Glomerular visceral epithelial cell (primary cell): ENCODE measurements around the gene CCR9.

Experiments
- DNase-seq: peaks from one replicate; pipeline ENCODE4 v3.0.0-alpha.2; 2016; ENCODE audit errors: extremely low spot score

The CCR9 gene

DNA sequence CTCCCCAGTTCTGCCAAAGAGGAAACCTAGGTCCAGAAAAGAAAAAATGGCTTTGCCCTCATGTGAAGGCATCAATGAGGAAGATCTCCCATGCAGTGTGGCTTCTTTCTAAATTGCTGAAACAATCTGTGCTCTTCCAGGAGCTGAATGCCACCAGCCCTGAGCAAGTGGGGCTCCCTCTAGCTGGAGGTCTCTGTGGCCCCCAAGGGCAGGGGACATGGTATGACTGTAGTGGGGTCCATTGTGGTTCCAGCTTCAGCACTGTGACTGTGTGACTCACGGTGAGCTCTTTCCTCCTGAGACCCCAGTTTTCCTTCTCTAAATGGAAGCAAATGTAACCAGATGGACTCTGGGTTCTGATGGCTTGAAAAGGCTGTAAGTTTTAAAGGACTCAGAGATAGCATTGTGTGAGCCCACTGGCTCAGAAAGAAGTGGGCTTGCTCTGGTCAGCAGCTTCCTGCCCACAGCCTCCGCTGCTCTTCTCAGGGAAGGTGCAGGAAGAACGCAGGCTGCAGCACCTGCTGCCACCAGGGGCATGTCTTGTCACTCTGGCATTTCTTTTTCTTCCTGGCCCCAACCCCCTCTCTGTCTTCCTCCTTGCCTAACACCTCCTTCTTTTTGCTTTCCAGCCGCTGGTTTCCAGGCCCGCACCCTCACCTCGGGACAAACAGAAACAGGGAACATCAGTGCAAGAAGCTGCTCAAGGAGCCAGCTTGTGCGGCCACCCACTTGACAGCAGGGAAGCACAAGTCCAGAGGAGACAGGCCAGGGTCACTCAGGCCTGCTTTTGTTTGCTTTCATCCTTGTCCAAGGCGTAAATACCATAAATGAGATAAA, 51.1 kb downstream of the CCR9 start:
- no peak for DNase-seq

DNA sequence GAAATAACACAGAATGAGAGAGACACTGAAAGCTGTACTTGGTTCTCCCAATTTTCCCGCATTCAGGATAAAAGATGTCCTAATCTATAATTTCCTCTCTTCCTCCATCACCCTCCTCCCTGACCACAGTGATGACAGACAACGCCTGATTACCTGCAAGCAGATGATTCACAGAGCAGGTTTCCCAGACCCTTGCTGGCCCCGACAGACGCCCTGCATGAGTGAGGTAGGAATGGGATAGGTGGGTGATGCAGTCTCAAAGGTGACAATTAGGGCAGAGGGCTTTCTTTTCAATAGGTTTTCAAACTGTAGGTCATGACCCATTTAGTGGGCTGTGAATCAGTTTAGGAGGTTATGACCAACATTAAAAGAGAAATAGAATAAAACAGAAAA, 51.7 kb downstream of the CCR9 start:
- no peak for DNase-seq

DNA sequence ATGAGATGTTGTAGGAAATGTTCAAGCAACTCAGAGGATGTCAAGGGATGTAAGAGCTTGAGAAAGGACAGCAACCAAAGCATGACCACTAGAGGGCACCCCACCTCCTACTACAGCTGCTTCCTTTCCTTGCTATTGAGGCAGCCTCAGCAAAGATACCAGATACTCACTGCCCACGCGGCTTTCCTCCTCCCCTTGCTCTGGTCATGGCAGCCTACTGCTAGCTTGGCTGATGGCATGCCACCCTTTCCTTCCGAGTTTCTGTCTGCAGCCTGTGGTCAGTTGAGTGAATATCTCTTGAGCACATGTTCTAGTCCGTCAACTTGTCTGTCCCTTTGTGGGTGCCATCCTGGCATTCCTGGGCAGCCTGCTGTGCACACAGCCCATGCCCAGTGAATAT, 52.5 kb downstream of the CCR9 start:
- peak; percentile 79 for DNase-seq

DNA sequence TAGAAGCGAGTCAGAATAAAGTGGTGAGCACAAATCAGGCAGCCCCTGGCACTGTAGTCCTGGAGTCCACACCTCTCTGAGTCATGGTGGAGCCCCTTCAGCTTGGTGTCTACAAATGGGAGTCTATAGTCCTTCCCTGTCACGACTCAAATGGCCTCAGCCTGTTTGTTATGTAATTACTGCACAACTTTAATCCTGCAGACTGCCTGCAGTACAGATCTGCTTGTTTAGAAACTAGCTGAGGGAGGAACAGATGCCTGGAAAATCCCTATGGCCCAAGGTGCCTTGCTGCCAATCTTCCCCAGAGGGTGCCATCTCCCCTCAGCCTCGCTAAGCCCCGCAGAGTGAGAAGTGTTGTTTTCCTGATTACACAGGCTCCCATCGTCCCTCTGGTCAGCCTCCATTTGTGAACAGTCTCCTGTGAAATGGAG, 53.0 kb downstream of the CCR9 start:
- no peak for DNase-seq

DNA sequence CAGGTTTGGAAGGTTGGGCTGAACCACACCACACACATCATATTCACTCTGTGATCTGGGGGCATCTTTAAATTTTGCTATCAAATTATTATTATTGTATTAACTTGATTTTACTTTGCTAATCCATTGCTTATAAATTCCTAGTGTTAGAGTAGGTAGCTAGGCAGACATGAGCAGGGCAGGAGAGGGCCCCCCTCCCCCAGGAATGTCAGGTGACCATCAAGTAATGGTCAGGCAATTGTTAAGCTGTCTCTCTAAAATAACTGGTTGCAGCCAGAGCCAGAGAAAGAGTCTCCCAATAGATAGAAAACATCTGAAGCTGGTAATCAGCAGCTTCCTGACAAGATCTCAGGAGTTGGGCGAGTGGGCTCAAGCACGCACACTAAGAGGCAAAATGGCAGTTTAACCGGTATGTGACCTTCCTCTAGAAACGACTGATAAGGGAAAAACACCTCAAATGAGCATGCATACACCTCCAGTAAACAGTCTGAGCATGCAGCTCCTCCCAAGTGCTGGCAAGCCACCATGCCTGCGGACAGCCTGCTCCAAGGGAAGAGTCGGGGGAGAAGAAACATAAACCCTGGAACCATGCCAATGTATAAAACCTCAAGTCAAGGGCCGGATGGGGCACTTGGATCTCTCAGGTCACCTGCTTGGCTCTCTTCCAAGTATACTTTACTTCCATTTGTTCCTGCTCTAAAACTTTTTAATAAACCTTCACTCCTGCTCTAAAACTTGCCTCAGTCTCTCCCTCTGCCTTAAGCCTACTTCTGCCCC, 53.8 kb downstream of the CCR9 start:
- DNase-seq: no peak

DNA sequence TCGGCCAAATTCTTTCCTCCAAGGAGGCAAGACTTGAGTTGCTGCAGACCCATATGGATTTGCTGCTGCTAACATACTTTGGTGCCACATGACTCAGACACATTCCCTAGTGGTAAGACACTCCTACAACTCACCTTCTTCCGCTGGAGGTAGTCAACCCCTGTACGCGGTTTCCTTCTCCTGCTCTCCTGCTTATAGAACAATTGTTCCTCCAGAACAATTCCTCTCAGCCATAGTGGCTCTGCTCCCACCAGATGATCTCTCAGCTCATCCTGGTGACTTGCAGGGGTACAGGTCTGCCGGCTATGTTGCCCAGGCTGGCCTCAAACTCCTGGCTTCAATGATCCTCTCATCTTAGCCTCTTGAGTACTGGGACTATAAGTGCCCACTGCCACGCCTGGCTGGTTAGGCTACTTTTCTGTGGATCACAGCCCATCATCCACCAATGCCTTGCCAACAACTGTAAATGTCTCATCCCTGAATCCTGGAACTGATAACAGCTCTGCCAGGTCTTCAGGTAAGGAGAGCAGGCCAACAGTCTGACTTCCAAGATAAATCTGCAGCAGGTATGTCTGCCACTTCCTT, 54.5 kb downstream of the CCR9 start:
- no peak for DNase-seq

DNA sequence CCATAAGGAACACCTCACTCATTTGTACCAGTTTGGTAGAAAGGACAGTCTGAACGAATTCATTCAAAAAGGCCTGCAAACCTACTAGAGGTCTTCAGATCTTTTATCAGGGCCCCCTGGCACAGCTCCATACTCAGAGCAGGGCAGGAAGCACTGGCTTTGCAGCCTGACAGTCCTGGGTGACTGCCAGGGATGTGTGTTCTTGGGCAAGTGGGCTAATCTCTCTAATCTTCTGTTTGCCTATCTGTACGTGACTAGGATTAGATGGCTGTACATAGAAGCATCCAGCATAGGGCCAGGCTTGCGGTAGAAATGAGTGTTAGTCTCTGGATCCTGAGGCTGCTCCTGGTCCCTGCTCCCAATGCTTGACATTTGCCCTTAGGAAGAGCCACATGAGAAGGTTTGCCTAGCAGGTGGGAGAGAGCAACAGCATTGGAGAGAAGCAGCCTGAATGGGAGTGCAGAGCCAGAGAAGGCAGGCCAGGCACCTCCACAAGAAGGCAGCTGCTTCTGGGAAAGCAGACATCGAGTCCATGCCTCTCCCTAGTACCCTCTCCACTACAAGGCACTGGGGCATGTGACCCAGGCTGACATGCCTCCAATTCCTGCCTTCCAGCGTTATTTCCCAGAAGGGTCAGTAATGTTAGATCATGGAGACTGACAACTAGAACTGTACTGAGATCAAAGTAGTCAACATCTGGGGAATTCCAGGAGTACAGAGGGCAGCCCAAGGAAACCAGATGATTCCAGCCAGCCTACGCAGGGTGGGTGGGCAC, 55.9 kb downstream of the CCR9 start:
- no peak for DNase-seq

DNA sequence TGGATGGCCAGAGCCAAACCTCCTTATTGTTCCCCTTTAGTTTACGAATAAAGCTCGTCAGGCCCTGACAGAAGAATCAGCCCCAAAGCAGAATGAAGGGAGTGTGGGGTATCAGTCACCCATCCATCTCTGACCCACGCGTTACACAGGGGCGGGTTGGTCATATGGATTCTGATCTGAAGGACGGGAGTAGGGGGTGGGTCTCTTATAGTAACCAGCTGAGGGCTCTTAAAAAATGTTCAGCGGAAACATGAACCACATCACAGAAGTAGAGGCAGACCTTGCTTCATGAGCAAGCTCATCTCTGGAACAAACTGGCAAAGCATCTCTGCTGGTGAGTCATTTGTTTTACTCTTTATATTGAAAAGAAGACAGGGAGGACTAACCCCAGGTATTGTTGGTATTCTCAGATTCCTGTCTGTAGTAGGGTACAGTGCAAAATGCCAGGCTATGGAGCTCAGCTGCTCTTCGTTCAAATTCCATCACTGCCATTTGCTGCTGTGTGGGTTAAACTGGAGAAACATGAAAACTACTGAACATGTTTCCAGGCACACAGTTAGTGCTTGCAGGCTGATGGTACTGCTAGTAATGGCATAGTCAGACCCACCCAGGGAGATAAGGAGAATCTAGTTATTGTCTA, 57.0 kb downstream of the CCR9 start, which contains the start of gene CXCR6:
Gene CXCR6, plus strand, starts transcription at position 258 of the 640 bp plus-strand sequence. CDS start 3,018 bp downstream, outside the sequence.
- DNase-seq: no peak

DNA sequence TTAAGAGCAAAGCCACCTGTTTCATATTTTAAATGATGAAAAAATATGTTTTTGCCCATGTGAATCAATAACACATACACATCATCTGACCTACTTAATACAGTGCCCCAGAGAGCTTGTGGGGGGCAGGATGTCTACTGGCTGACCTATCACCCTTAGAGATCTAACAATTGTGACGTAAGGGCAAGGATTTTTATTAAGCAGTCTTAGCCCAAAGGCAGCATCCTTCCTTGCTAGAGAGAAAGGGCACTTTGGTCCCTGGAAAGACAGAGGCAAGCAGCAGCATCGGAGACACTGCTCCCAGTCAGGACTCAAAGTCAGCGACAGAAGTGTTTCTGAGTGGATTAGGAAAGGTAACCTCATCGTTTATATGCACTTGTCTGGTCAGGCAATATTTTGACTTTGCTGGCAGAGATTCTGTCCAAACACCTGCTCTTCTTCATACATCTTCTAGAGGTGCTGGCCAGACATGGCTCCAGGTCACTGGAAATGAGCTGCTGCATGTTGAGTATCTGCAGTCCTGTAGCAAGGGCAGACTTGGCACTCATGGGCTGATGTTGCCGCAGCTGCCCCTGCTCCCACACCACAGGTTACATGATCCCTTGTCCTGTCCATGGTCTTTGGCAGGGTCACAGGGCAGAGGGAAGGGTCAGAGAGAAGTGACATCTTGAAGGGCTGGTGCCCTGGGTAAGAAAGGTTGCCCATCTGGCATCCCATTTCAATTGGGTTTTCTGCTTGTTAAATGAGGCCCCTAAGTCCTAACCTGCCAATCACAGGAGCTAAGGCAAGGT, 58.7 kb downstream of the CCR9 start:
- DNase-seq: no peak

DNA sequence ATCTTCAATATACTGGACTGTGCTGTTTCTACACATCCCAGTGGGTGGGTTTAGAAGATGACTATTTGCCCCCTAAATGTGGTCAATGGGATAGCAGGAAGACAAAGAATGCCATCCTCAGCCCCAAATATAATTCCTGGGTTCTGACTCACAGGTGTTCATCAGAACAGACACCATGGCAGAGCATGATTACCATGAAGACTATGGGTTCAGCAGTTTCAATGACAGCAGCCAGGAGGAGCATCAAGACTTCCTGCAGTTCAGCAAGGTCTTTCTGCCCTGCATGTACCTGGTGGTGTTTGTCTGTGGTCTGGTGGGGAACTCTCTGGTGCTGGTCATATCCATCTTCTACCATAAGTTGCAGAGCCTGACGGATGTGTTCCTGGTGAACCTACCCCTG, 60.0 kb downstream of the CCR9 start:
- peak; percentile 8 for DNase-seq

DNA sequence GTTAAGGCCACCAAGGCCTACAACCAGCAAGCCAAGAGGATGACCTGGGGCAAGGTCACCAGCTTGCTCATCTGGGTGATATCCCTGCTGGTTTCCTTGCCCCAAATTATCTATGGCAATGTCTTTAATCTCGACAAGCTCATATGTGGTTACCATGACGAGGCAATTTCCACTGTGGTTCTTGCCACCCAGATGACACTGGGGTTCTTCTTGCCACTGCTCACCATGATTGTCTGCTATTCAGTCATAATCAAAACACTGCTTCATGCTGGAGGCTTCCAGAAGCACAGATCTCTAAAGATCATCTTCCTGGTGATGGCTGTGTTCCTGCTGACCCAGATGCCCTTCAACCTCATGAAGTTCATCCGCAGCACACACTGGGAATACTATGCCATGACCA, 60.5 kb downstream of the CCR9 start:
- DNase-seq: no peak

DNA sequence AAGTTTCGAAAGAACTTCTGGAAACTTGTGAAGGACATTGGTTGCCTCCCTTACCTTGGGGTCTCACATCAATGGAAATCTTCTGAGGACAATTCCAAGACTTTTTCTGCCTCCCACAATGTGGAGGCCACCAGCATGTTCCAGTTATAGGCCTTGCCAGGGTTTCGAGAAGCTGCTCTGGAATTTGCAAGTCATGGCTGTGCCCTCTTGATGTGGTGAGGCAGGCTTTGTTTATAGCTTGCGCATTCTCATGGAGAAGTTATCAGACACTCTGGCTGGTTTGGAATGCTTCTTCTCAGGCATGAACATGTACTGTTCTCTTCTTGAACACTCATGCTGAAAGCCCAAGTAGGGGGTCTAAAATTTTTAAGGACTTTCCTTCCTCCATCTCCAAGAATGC, 61.0 kb downstream of the CCR9 start:
- DNase-seq: no peak

DNA sequence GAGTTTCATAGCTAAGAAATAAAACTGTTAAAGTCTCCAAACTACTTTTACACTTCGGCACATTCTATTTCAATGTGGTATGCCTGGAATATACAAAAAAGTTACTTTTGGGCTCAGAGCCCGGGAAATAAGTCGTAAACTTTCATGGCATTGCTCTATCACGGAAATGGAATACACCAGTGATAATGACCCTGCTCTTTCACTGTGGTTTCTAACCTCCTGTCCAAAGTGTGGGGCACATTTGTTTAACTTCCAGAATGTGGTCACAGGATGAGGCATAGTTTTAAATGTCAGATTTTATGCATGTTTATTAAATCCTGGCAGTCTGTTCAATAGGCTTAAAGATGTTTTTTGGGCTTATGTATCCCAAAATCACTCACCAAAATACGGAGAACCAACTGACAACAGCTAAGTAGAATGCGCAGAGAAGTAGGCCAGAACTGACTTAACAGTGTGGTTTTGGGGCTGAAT, 62.0 kb downstream of the CCR9 start:
- DNase-seq: no peak

DNA sequence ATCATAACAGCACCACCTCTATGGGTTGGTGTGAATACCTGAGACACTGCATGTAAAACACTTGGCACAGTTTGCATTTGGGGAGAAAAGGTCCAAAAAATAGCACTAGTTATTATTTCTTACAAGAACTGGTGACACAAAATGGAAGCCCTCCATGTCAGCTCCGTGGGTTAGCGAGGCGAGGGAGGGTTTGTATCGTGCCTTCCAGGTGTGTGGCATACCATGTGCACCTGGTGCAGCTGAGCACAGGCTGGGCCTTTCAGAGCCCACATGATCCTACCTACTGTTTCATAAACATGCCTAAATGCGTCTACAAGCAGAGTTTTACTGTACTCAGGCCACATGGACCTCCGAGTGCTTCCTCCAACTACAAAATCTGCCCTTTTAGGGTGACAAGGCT, 62.5 kb downstream of the CCR9 start:
- DNase-seq: no peak

DNA sequence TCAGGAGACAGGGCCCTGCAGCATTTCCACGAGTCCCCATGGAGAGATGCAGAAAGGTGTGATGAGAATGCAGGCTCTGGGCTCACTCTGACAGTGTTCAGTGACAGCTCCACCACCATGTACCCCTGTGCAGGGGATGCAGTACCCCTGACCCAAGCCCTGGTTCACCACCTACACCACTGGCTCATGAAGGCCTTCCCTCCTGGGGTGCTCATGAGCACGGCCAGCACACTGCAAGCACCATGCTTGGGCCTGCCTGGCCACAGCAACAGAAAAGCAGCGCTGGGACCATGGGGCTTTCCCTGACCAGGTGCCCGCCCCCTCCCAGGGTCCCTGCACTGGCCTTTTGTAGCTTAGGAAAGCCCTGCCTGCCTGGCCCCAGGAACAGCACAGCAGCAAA, 63.1 kb downstream of the CCR9 start:
- DNase-seq: no peak

DNA sequence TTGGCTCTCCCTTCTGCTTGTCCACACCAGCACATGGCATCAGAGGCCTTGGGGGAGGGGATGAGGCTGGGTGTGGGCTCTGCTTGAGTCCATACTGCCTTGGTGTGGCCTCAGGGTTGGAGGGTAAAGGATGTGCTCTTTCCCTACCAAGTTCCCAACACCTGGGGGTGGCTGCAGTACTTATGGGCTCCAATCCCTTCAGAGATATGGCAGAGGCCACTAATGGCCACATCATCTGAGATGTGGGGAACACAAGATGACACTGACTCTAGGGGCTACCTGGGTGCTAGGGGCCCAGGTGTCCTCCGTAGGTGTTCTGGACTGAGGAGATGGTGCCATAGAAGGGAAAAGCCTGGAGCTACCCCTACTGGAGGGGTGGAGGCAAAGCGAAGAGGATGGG, 63.8 kb downstream of the CCR9 start:
- DNase-seq: no peak

DNA sequence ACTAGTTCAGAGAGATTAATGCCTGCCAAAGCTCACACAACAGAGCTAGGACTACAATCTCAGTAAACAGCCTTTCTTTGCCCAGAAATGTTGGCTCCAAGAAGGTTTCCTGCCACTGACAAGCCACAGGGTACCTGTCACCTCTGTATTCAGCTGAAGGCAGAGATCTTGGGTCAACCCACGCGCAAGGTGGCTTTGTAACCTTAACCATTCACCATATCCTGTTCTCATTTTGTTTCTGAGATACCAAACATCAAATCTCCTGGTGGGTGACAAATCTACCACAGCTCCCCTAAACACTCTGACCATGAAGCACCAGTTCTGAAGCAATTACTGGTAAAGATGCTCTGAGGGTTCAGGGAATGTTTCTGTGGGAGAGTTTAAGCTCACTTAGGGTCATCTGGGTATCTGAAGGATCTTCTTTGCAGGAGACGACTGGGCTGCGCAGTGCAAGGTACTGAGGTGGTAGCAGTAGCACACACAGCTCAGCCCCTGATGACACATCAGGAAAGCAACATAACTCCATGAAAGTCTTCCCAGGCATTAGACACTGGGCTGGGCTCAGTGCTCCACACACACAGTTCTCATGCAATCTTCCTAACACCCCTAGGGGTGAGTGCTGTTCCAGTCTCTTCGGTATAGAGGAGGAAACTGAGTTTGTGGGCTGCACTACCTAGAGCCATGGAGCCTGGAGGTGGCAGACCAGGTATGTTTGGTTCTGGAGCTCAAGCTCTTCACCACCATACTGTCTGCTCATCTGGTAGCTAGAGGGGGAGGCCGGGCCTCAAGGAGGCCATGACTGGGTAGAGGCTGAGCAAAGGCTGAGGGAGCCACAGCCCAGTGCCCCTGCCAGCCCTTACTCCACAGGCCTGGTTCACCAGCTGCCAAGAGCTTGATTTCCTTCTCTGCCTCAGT, 64.6 kb downstream of the CCR9 start:
- no peak for DNase-seq

DNA sequence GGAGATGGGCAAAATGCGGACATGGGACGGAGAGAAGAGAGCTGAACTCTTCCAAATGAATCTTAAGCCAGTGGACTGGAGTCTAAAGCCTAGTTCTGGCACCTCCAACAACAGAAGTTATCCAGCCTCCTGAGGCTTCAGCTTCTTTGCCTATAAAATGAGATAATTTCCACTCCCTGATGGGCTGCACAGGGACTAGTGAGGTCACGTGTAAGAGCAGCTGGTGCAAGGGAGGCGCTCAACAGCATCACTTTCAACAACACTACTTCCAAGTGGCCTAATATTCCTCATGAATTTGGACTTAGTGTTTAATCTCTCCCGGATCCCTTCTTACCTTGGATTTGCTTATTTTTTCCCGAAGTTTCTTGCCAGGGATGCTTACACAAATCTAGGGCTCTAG, 65.6 kb downstream of the CCR9 start:
- no peak for DNase-seq

DNA sequence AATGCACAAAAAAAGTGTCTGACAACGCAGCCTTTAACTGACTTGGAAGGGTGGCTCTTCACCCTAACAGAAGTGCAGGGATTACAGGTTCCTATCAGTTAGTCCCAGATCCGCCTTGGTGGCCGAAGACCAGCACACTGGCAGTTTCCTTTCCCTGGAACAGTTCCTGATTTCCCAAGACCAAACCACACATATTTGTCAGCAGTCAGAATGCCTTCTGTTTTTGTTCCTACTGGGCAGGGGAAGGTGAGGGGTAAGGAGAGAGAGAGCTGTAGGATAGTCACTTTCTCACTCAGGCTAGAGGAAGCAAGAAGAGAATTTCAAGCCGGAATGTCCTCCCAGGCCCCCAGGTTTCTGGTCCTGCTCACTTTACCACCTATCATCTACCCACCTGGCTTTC, 66.1 kb downstream of the CCR9 start:
- DNase-seq: no peak
